WTC11 (cell line): Measurements from ENCODE around the gene SH3BP4. TPM values are rescaled to one million over a fixed set of nuclear protein-coding genes. Genes with fewer than 3 reads are reported as not detected.

ENCODE experiments used
- ATAC-seq: fragments of 200-7000 bp; cut with Tn5 transposase; 2 replicates; pipeline ENCODE4 v1.10.0; 2021; ENCODE audit warnings: mild to moderate bottlenecking, moderate library complexity
- CTCF ChIA-PET: fragments of 300-600 bp; sonication (Branson Sonifier 250); formaldehyde crosslinking; loops from one replicate; lab custom pipeline; 2021; ENCODE audit warnings: antibody characterized with exemption; lab: Charles Lee
- POLR2A ChIA-PET: fragments of 350-600 bp; sonication (Branson Sonifier 250); formaldehyde crosslinking; loops from one replicate; lab custom pipeline; 2021; ENCODE audit warnings: antibody characterized with exemption; lab: Charles Lee
- DNase-seq: peaks from one replicate; pipeline ENCODE4 v3.0.0; 2021; ENCODE audit warnings: low spot score
- H3K27ac Mint-ChIP-seq: 2 replicates; pipeline ENCODE4 v1.8.0; 2021; ENCODE audit warnings: mixed read lengths
- H3K27me3 Mint-ChIP-seq: 2 replicates; pipeline ENCODE4 v1.8.0; 2021; ENCODE audit warnings: low read depth, mild to moderate bottlenecking, moderate library complexity, mixed read lengths
- H3K36me3 Mint-ChIP-seq: 2 replicates; pipeline ENCODE4 v1.8.0; 2021; ENCODE audit warnings: mixed read lengths
- H3K4me1 Mint-ChIP-seq: 2 replicates; pipeline ENCODE4 v1.8.0; 2022; ENCODE audit warnings: mixed read lengths
- H3K4me3 Mint-ChIP-seq: 2 replicates; pipeline ENCODE4 v1.8.0; 2021; ENCODE audit warnings: mild to moderate bottlenecking, moderate library complexity, mixed read lengths
- H3K9me3 Mint-ChIP-seq: 2 replicates; pipeline ENCODE4 v1.8.0; 2021; ENCODE audit warnings: mixed read lengths
- ARID4B ChIP-seq: sonication (generic); formaldehyde crosslinking; IDR thresholded peaks from 2 replicates; pipeline ENCODE4 v1.8.0; 2023; ENCODE audit warnings: missing genetic modification reagents, mild to moderate bottlenecking, borderline replicate concordance
- E2F4 ChIP-seq: sonication (generic); formaldehyde crosslinking; IDR thresholded peaks from 2 replicates; pipeline ENCODE4 v1.8.1; 2022; ENCODE audit warnings: low read depth, mild to moderate bottlenecking, moderate library complexity, missing genetic modification reagents, borderline replicate concordance
- ELF4 ChIP-seq: sonication (generic); formaldehyde crosslinking; IDR thresholded peaks from 2 replicates; pipeline ENCODE4 v1.8.1; 2022; ENCODE audit warnings: low read depth, mild to moderate bottlenecking, moderate library complexity, missing genetic modification reagents
- ERG ChIP-seq: fragments of 250-450 bp; sonication (Bioruptor Pico); IDR thresholded peaks from 2 replicates; pipeline ENCODE4 v1.8.0; 2021; ENCODE audit warnings: mild to moderate bottlenecking
- ESRRA ChIP-seq: sonication (generic); formaldehyde crosslinking; IDR thresholded peaks from 2 replicates; pipeline ENCODE4 v1.8.1; 2022; ENCODE audit warnings: mild to moderate bottlenecking, missing genetic modification reagents, borderline replicate concordance
- FOXJ3 ChIP-seq: sonication (generic); formaldehyde crosslinking; IDR thresholded peaks from 2 replicates; pipeline ENCODE4 v1.9.0; 2021; ENCODE audit warnings: missing genetic modification reagents, mild to moderate bottlenecking, borderline replicate concordance
- GTF2I ChIP-seq: fragments of 250-450 bp; sonication (Bioruptor Pico); conservative IDR thresholded peaks from 2 replicates; pipeline ENCODE4 v1.4.0; 2021; ENCODE audit warnings: mild to moderate bottlenecking
- HMGA2 ChIP-seq: fragments of 250-450 bp; sonication (Bioruptor Pico); IDR thresholded peaks from 2 replicates; pipeline ENCODE4 v1.4.0; 2021; ENCODE audit warnings: mild to moderate bottlenecking, moderate library complexity
- HMGXB4 ChIP-seq: sonication (generic); formaldehyde crosslinking; IDR thresholded peaks from 2 replicates; pipeline ENCODE4 v1.8.1; 2023; ENCODE audit warnings: mild to moderate bottlenecking, moderate library complexity, missing genetic modification reagents
- JUN ChIP-seq: sonication (generic); formaldehyde crosslinking; IDR thresholded peaks from 2 replicates; pipeline ENCODE4 v1.8.0; 2023; ENCODE audit warnings: mild to moderate bottlenecking, missing genetic modification reagents
- NFATC4 ChIP-seq: fragments of 250-450 bp; sonication (Bioruptor Pico); IDR thresholded peaks from 2 replicates; pipeline ENCODE4 v1.9.0; 2021; ENCODE audit warnings: mild to moderate bottlenecking
- NR1H2 ChIP-seq: sonication (generic); formaldehyde crosslinking; IDR thresholded peaks from 2 replicates; pipeline ENCODE4 v1.9.0; 2021; ENCODE audit warnings: mild to moderate bottlenecking, moderate library complexity, missing genetic modification reagents
- NR2C2 ChIP-seq: sonication (generic); formaldehyde crosslinking; IDR thresholded peaks from 2 replicates; pipeline ENCODE4 v1.8.0; 2022; ENCODE audit warnings: mild to moderate bottlenecking, missing genetic modification reagents
- NR3C1 ChIP-seq: sonication (generic); formaldehyde crosslinking; conservative IDR thresholded peaks from 2 replicates; pipeline ENCODE4 v1.8.1; 2023; ENCODE audit warnings: low read depth, mild to moderate bottlenecking, missing genetic modification reagents
- PREB ChIP-seq: sonication (generic); formaldehyde crosslinking; IDR thresholded peaks from 2 replicates; pipeline ENCODE4 v1.8.1; 2022; ENCODE audit warnings: mild to moderate bottlenecking, missing genetic modification reagents, moderate library complexity, borderline replicate concordance
- TEAD4 ChIP-seq: sonication (generic); formaldehyde crosslinking; IDR thresholded peaks from 2 replicates; pipeline ENCODE4 v1.8.0; 2022; ENCODE audit warnings: mild to moderate bottlenecking, missing genetic modification reagents
- total RNA-seq: library from RNA; stranded (reverse); gene quantifications from 3 replicates; pipeline ENCODE4 v1.2.3, GENCODE V29; 2021
- TF ChIP-seq, protein P1 (sequence below): sonication (generic); formaldehyde crosslinking; IDR thresholded peaks from 2 replicates; pipeline ENCODE4 v1.8.1; 2023; ENCODE audit warnings: mild to moderate bottlenecking, missing genetic modification reagents
- TF ChIP-seq, protein P2 (sequence below): fragments of 200-600 bp; IDR thresholded peaks from 2 replicates; pipeline ENCODE4 v1.8.0; 2022; ENCODE audit warnings: antibody characterized with exemption
- TF ChIP-seq, protein P3 (sequence below): fragments of 250-450 bp; sonication (Bioruptor Pico); IDR thresholded peaks from 2 replicates; pipeline ENCODE4 v1.9.0; 2021; ENCODE audit warnings: mild to moderate bottlenecking

Gene SH3BP4
- total RNA-seq, 1 experiment from 2014 or later: 44.4 TPM

- no peak for TF ChIP-seq ARID4B (CRISPR knock-in tag)
- TF ChIP-seq JUN (CRISPR knock-in tag): no peak
- TF ChIP-seq, protein P1, sequence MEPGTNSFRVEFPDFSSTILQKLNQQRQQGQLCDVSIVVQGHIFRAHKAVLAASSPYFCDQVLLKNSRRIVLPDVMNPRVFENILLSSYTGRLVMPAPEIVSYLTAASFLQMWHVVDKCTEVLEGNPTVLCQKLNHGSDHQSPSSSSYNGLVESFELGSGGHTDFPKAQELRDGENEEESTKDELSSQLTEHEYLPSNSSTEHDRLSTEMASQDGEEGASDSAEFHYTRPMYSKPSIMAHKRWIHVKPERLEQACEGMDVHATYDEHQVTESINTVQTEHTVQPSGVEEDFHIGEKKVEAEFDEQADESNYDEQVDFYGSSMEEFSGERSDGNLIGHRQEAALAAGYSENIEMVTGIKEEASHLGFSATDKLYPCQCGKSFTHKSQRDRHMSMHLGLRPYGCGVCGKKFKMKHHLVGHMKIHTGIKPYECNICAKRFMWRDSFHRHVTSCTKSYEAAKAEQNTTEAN (CRISPR knock-in tag): no peak
- TF ChIP-seq, protein P2, sequence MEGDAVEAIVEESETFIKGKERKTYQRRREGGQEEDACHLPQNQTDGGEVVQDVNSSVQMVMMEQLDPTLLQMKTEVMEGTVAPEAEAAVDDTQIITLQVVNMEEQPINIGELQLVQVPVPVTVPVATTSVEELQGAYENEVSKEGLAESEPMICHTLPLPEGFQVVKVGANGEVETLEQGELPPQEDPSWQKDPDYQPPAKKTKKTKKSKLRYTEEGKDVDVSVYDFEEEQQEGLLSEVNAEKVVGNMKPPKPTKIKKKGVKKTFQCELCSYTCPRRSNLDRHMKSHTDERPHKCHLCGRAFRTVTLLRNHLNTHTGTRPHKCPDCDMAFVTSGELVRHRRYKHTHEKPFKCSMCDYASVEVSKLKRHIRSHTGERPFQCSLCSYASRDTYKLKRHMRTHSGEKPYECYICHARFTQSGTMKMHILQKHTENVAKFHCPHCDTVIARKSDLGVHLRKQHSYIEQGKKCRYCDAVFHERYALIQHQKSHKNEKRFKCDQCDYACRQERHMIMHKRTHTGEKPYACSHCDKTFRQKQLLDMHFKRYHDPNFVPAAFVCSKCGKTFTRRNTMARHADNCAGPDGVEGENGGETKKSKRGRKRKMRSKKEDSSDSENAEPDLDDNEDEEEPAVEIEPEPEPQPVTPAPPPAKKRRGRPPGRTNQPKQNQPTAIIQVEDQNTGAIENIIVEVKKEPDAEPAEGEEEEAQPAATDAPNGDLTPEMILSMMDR: no peak
- no peak for TF ChIP-seq E2F4 (CRISPR knock-in tag)
- no peak for TF ChIP-seq PREB (CRISPR knock-in tag)
- no peak for TF ChIP-seq HMGXB4 (CRISPR knock-in tag)
- TF ChIP-seq HMGA2: no peak
- no peak for TF ChIP-seq NR1H2 (CRISPR knock-in tag)
- no peak for TF ChIP-seq GTF2I (CRISPR knock-in tag)
These were observed 14.5 kb downstream of the SH3BP4 start (continued) for GRCh38 chr2:234966340-234966739.

GRCh38 chr2:234967201-234967869 lies 15.5 kb downstream of the SH3BP4 start:
- H3K27ac Mint-ChIP-seq: no peak overlapping the region
- no peak overlapping the region for H3K4me3 Mint-ChIP-seq
- DNase-seq (no peak), ATAC-seq (no peak)
- no peaks in the 10 kb centered on the region for H3K27me3 Mint-ChIP-seq
- CTCF ChIA-PET: no interaction called here
- no peaks in the 10 kb centered on the region for H3K9me3 Mint-ChIP-seq
- POLR2A ChIA-PET: no interaction called here
- peaks cover 2% of the 10 kb centered on the region for H3K36me3 Mint-ChIP-seq
- H3K4me1 Mint-ChIP-seq: peaks cover 56% of the 10 kb centered on the region
- TF ChIP-seq ELF4 (CRISPR knock-in tag): no peak
- TF ChIP-seq ERG (CRISPR knock-in tag): no peak
- no peak for TF ChIP-seq NR3C1 (CRISPR knock-in tag)
- no peak for TF ChIP-seq TEAD4
- TF ChIP-seq NR2C2: no peak
- TF ChIP-seq, protein P3, sequence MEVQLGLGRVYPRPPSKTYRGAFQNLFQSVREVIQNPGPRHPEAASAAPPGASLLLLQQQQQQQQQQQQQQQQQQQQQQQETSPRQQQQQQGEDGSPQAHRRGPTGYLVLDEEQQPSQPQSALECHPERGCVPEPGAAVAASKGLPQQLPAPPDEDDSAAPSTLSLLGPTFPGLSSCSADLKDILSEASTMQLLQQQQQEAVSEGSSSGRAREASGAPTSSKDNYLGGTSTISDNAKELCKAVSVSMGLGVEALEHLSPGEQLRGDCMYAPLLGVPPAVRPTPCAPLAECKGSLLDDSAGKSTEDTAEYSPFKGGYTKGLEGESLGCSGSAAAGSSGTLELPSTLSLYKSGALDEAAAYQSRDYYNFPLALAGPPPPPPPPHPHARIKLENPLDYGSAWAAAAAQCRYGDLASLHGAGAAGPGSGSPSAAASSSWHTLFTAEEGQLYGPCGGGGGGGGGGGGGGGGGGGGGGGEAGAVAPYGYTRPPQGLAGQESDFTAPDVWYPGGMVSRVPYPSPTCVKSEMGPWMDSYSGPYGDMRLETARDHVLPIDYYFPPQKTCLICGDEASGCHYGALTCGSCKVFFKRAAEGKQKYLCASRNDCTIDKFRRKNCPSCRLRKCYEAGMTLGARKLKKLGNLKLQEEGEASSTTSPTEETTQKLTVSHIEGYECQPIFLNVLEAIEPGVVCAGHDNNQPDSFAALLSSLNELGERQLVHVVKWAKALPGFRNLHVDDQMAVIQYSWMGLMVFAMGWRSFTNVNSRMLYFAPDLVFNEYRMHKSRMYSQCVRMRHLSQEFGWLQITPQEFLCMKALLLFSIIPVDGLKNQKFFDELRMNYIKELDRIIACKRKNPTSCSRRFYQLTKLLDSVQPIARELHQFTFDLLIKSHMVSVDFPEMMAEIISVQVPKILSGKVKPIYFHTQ: no peak
- no peak for TF ChIP-seq ESRRA (CRISPR knock-in tag)
- TF ChIP-seq NFATC4: no peak
- no peak for TF ChIP-seq FOXJ3 (CRISPR knock-in tag)
